PFSK-1 (cell line): Measurements from ENCODE around the gene APOBEC3G.

Source experiments
- POLR2AphosphoS5 ChIP-seq: IDR thresholded peaks from 2 replicates; pipeline ENCODE4 v1.6.1; 2012; ENCODE audit warnings: low read depth, mild to moderate bottlenecking, control low read depth, low read length, moderate library complexity
- SIN3A ChIP-seq: IDR thresholded peaks from 2 replicates; pipeline ENCODE4 v1.6.1; 2012; ENCODE audit warnings: mild to moderate bottlenecking, low read length, moderate library complexity, borderline replicate concordance; ENCODE audit not compliant: insufficient read depth
- TAF1 ChIP-seq: IDR thresholded peaks from 2 replicates; pipeline ENCODE4 v1.6.1; 2012; ENCODE audit warnings: low read length, control low read depth, borderline replicate concordance; ENCODE audit not compliant: insufficient read depth
- TF ChIP-seq, protein P1 (sequence below), 2 experiments: IDR thresholded peaks; 2 replicates each; pipeline versions ENCODE4 v1.6.1 to v1.8.0; 2011 to 2012; ENCODE audit warnings: low read depth in 2 of 2, low read length in 2 of 2, control low read depth in 1 of 2, inconsistent platforms in 1 of 2, mild to moderate bottlenecking in 1 of 2, moderate library complexity in 1 of 2; ENCODE audit not compliant: insufficient read depth in 1 of 2

DNA sequence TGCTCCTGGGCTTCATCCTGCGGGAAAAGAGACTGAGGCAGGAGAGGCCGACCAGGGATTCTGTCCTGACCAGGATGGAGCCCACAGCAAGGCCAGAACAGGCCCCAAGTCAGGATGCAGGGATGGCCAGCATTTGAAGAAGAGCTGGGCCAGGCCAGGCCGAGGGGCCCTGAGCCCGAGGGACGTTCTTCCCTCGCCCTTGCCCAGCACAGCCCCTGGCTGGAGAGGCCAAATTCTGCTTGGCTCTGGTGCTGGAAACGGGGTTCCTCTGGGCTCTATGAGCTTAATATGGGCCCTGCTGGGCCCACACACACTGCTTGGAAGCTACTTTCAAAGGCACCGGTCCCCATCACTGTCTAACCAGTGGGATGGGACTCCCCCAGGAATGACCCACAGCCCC is 7.6 kb downstream of the APOBEC3G start:
- TF ChIP-seq SIN3A (no peak), POLR2AphosphoS5 (no peak), TAF1 (no peak)
- TF ChIP-seq, protein P1, sequence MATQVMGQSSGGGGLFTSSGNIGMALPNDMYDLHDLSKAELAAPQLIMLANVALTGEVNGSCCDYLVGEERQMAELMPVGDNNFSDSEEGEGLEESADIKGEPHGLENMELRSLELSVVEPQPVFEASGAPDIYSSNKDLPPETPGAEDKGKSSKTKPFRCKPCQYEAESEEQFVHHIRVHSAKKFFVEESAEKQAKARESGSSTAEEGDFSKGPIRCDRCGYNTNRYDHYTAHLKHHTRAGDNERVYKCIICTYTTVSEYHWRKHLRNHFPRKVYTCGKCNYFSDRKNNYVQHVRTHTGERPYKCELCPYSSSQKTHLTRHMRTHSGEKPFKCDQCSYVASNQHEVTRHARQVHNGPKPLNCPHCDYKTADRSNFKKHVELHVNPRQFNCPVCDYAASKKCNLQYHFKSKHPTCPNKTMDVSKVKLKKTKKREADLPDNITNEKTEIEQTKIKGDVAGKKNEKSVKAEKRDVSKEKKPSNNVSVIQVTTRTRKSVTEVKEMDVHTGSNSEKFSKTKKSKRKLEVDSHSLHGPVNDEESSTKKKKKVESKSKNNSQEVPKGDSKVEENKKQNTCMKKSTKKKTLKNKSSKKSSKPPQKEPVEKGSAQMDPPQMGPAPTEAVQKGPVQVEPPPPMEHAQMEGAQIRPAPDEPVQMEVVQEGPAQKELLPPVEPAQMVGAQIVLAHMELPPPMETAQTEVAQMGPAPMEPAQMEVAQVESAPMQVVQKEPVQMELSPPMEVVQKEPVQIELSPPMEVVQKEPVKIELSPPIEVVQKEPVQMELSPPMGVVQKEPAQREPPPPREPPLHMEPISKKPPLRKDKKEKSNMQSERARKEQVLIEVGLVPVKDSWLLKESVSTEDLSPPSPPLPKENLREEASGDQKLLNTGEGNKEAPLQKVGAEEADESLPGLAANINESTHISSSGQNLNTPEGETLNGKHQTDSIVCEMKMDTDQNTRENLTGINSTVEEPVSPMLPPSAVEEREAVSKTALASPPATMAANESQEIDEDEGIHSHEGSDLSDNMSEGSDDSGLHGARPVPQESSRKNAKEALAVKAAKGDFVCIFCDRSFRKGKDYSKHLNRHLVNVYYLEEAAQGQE (IDR thresholded peaks at IDR 0.05; ENCODE audit: insufficient read depth in 1 of 2, low read depth in 2 of 2, low read length in 2 of 2) = no peak
